Activated B cell treated with CpG ODN at 0.5 μM for 24 hours (primary cell): ENCODE data around the gene SELENON. TPM values are rescaled to one million over a fixed set of nuclear protein-coding genes. Genes with fewer than 3 reads are reported as not detected.
A peak's percentile ranks its signal among the peaks of the same experiment; 100 is the strongest.

Experiments
- ATAC-seq: fragments of 200-7000 bp; cut with Tn5 transposase; one replicate; pipeline ENCODE4 v1.10.0; 2021; ENCODE audit warnings: low read depth, mild to moderate bottlenecking, moderate library complexity
- CTCF ChIA-PET: fragments of 350-600 bp; sonication (Branson Sonifier 250); formaldehyde crosslinking; loops from one replicate; lab custom pipeline; 2021; ENCODE audit warnings: antibody characterized with exemption; lab: Charles Lee
- POLR2A ChIA-PET: fragments of 350-600 bp; sonication (Branson Sonifier 250); formaldehyde crosslinking; loops from one replicate; lab custom pipeline; 2021; ENCODE audit warnings: antibody characterized with exemption; lab: Charles Lee
- DNase-seq: peaks from one replicate; pipeline ENCODE4 v3.0.0; 2022
- H3K27ac Mint-ChIP-seq: one replicate; pipeline ENCODE4 v1.8.0; 2020; ENCODE audit warnings: mixed read lengths
- H3K27me3 Mint-ChIP-seq: one replicate; pipeline ENCODE4 v1.8.0; 2021; ENCODE audit warnings: mixed read lengths
- H3K36me3 Mint-ChIP-seq: one replicate; pipeline ENCODE4 v1.8.0; 2021; ENCODE audit warnings: low read depth, mixed read lengths
- H3K4me1 Mint-ChIP-seq: one replicate; pipeline ENCODE4 v1.8.0; 2021; ENCODE audit warnings: mixed read lengths
- H3K4me3 Mint-ChIP-seq: one replicate; pipeline ENCODE4 v1.8.0; 2020; ENCODE audit warnings: mild to moderate bottlenecking, mixed read lengths
- H3K9me3 Mint-ChIP-seq: one replicate; pipeline ENCODE4 v1.8.0; 2020; ENCODE audit warnings: mixed read lengths
- intact Hi-C: fragments of 100-400 bp; cut with micrococcal nuclease; formaldehyde crosslinking; loops from one replicate; pipeline ENCODE4 v1.15.1; 2024
- total RNA-seq: library from RNA; stranded (reverse); gene quantifications from 2 replicates; pipeline ENCODE4 v1.2.3, GENCODE V29; 2022
- TF ChIP-seq, protein P1 (sequence below): fragments of 200-600 bp; IDR thresholded peaks from one replicate; pipeline ENCODE4 v1.8.0; 2022; ENCODE audit warnings: antibody characterized with exemption, mild to moderate bottlenecking

Gene SELENON
- total RNA-seq, 1 donor from 2014 or later, result 15.1 TPM

DNA sequence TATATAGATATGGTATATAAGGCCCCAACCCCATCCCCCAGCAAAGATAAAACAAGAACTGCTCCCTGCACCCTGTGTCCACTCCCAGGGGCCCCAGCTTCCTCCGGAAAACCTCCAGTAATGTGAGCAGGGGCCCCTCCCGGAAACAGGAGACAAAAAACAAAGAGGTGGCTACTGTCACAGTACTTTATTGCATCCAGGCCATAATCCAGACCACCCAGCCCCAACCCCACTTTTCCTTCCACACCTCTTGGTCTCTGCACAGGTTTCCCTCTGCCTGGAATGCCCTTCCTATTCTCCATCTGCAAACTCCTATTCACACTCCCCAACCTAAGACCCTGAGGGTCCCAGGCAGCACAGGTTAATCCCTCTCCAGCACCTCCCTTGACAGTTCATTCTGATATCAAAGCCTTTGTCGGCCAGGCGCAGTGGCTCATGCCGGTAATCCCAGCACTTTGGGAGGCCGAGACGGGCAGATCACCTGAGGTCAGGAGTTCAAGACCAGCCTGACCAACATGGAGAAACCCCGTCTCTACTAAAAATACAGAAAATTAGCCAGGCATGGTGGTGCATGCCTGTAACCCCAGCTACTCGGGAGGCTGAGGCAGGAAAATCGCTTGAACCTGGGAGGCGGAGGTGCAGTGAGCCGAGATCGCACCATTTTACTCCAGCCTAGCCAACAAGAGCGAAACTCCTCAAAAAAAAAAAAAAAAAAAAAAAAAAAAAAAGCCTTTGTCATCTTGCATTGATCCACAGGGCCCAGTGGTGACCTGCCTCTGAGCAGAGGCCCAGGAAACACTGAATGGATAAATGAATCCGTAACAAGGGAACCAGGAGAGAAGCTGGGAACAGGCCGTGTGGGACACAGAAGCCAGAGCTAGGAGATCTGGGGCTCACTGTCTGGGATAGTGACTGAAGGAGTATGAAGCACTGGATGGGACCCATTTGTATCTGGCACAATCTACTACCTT lies 61.6 kb downstream of the SELENON start:
- CTCF ChIA-PET, result no interaction called here
- Mint-ChIP-seq H3K4me3 (peak overlapping the region; percentile 5), H3K27ac (peak overlapping the region; percentile 69), H3K36me3 (peaks cover 3% of the 10 kb centered on the region), H3K27me3 (no peaks in the 10 kb centered on the region), H3K9me3 (no peaks in the 10 kb centered on the region), H3K4me1 (peaks cover 28% of the 10 kb centered on the region)
- intact Hi-C loops, result no loop called here
- POLR2A ChIA-PET, result interaction anchor here (0.6 to 0.9 kb wide), 2 partner anchors 40 to 1035 kb away, joined by 3 to 4 read pairs; no protein-coding TSS in a partner anchor
- TF ChIP-seq, protein P1, sequence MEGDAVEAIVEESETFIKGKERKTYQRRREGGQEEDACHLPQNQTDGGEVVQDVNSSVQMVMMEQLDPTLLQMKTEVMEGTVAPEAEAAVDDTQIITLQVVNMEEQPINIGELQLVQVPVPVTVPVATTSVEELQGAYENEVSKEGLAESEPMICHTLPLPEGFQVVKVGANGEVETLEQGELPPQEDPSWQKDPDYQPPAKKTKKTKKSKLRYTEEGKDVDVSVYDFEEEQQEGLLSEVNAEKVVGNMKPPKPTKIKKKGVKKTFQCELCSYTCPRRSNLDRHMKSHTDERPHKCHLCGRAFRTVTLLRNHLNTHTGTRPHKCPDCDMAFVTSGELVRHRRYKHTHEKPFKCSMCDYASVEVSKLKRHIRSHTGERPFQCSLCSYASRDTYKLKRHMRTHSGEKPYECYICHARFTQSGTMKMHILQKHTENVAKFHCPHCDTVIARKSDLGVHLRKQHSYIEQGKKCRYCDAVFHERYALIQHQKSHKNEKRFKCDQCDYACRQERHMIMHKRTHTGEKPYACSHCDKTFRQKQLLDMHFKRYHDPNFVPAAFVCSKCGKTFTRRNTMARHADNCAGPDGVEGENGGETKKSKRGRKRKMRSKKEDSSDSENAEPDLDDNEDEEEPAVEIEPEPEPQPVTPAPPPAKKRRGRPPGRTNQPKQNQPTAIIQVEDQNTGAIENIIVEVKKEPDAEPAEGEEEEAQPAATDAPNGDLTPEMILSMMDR, result no peak
- ATAC-seq (no peak), DNase-seq (no peak)

DNA sequence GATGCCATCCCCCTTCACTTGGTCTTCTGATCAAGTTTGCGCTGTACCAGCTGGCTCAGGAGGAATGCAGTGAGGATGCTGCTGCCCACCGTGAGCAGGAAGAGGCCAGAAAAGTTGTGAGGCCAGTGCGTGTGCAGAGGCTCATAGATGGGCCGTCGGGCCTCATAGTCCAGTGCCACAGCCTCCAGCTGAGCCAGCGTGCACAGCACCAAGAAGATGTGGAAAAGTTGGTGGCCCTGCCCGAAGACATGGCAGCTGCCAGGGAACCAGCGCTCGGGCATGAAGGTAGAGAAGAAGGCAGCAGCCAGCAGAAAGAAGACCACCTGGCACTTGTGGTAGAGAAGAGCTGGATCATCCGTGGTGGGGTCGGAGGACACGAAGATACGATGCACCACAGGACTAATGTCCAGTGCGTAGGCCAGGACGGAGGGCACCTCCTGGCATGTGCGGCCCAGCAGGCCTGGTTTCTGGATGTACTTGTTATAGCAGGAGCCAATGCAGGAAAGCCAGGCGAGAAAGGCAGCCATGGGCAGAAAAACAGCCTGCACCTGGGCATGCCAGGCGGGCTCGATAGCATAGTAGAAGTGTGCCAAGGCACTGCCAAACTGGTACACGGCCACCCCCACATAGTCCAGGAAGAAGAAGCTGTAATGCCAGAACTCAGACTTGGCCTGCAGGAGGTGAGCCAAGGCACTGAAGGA lies 62.9 kb downstream of the SELENON start:
- CTCF ChIA-PET, result no interaction called here

DNA sequence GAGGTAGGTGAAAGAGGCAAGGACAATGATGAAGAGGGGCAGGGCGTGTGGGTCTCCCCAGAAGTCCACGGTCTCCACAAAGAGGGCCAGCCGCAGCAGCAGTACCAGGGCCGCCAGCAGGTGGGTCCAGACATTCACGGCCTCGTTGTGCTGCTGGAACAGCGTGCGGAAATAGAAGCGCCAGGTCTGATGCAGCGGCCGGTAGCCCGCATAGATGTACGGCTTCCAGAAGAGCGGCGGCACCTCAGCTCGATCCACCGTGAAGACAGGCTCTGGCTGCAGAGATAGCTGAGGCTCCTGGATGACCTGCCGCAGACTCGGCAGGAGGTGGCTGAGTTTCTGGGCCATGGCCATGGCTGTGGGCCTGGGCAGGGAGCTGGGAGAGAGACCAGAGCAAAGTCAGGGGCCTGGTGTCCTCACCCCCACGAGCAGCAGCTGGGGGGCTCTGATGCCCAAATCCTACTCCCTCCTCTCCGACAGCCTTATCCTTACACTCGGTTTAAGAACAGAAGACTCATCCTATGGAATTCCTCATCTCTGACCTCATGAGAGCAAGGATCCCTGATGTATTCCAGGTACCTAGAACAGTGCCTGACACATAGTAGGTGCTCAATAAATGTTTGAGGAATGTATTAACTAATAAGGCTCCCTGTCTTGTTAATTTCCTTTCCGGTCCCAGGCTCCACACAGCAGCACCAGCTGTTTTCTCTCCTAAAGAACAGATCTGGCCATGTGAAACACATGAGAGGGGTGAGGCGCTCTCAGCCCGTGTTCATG lies 63.7 kb downstream of the SELENON start:
- CTCF ChIA-PET, result no interaction called here
- intact Hi-C loops, result no loop called here
- POLR2A ChIA-PET, result no interaction called here
- DNase-seq (no peak), ATAC-seq (no peak)
- TF ChIP-seq, protein P1, result no peak
- no peaks in the 10 kb centered on the region for H3K27me3 Mint-ChIP-seq
- peaks cover 23% of the 10 kb centered on the region for H3K4me1 Mint-ChIP-seq
- no peak overlapping the region for H3K4me3 Mint-ChIP-seq
- no peaks in the 10 kb centered on the region for H3K9me3 Mint-ChIP-seq
- no peak overlapping the region for H3K27ac Mint-ChIP-seq
- peaks cover 3% of the 10 kb centered on the region for H3K36me3 Mint-ChIP-seq

More for the DNA sequence above, 62.9 kb downstream of the SELENON start:
- Mint-ChIP-seq H3K9me3 (no peaks in the 10 kb centered on the region), H3K27me3 (no peaks in the 10 kb centered on the region), H3K4me3 (no peak overlapping the region), H3K36me3 (peaks cover 3% of the 10 kb centered on the region), H3K27ac (no peak overlapping the region), H3K4me1 (peaks cover 28% of the 10 kb centered on the region)
- ATAC-seq (no peak), DNase-seq (no peak)
- POLR2A ChIA-PET, result no interaction called here
- intact Hi-C loops, result no loop called here
- TF ChIP-seq, protein P1, result no peak

DNA sequence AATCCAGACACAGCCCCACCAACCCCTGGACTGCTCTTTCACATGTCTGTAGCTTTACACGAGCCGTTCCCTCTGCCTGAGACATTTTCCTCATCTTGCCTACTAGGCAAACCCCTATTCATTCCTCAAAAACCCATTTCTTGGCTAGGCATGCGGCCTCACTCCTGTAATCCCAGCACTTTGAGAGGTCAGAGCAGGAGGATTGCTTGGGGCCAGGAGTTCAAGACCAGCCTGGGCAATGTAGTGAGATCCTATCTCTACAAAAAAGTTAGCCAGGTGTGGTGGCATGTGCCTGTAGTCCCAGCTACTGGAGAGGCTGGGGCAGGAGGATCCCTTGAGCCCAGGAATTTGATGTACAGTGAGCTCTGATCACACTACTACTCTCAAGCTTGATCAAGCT lies 64.4 kb downstream of the SELENON start:
- ChIA-PET POLR2A (no interaction called here), CTCF (no interaction called here)
- Mint-ChIP-seq H3K4me1 (peaks cover 18% of the 10 kb centered on the region), H3K27ac (no peak overlapping the region), H3K27me3 (no peaks in the 10 kb centered on the region), H3K9me3 (no peaks in the 10 kb centered on the region), H3K36me3 (peaks cover 3% of the 10 kb centered on the region), H3K4me3 (no peak overlapping the region)
- TF ChIP-seq, protein P1, result no peak
- intact Hi-C loops, result no loop called here
- ATAC-seq (no peak), DNase-seq (no peak)
